Astrocyte (in vitro differentiated cells and primary cell): Measurements from ENCODE around the gene MN1. TPM values are rescaled to one million over a fixed set of nuclear protein-coding genes. Genes with fewer than 3 reads are reported as not detected.
A peak's percentile ranks its signal among the peaks of the same experiment; 100 is the strongest.

ENCODE experiments used
- DNase-seq: peaks from one replicate; pipeline ENCODE4 v3.0.0-alpha.2; 2010; ENCODE audit warnings: low read depth
- FAIRE-seq: peaks from 2 replicates; lab custom pipeline; 2011; peaks lifted over from hg19 to GRCh38; lab: Jason Lieb, UNC
- H2AFZ ChIP-seq: 2 replicates; pipeline ENCODE4 v1.6.0; 2012; ENCODE audit warnings: low read depth, low read length, inconsistent platforms
- H3K27ac ChIP-seq: 2 replicates; pipeline ENCODE4 v1.5.1; 2011; ENCODE audit warnings: low read depth, low read length, inconsistent platforms
- H3K27me3 ChIP-seq: 2 replicates; pipeline ENCODE4 v1.6.0; 2011; ENCODE audit warnings: low read length, inconsistent platforms; ENCODE audit not compliant: insufficient read depth
- H3K36me3 ChIP-seq: 2 replicates; pipeline ENCODE4 v1.5.1; 2011; ENCODE audit warnings: low read length, inconsistent platforms; ENCODE audit not compliant: insufficient read depth
- H3K4me1 ChIP-seq: 2 replicates; pipeline ENCODE4 v1.5.1; 2011; ENCODE audit warnings: low read length, inconsistent platforms; ENCODE audit not compliant: insufficient read depth
- H3K4me2 ChIP-seq: 2 replicates; pipeline ENCODE4 v1.6.0; 2012; ENCODE audit warnings: low read length, inconsistent platforms
- H3K4me3 ChIP-seq: 2 replicates; pipeline ENCODE4 v1.5.1; 2011; ENCODE audit warnings: low read depth, mild to moderate bottlenecking, low read length, inconsistent platforms; ENCODE audit not compliant: insufficient read depth
- H3K79me2 ChIP-seq: 2 replicates; pipeline ENCODE4 v1.6.0; 2012; ENCODE audit warnings: mild to moderate bottlenecking, low read length, inconsistent platforms; ENCODE audit not compliant: insufficient read depth
- H3K9ac ChIP-seq: 2 replicates; pipeline ENCODE4 v1.6.0; 2012; ENCODE audit warnings: mild to moderate bottlenecking, low read length, inconsistent platforms
- H3K9me3 ChIP-seq: 2 replicates; pipeline ENCODE4 v1.5.1; 2012; ENCODE audit warnings: low read depth, mild to moderate bottlenecking, low read length, inconsistent platforms; ENCODE audit not compliant: insufficient read depth
- H4K20me1 ChIP-seq: 2 replicates; pipeline ENCODE4 v1.6.0; 2012; ENCODE audit warnings: low read length, inconsistent platforms; ENCODE audit not compliant: insufficient read depth
- H3K27ac Mint-ChIP-seq: one replicate; pipeline ENCODE4 v1.8.0; 2021; ENCODE audit warnings: mild to moderate bottlenecking, mixed read lengths; ENCODE audit not compliant: unreplicated experiment
- H3K27me3 Mint-ChIP-seq: one replicate; pipeline ENCODE4 v1.8.0; 2021; ENCODE audit warnings: low read depth, mixed read lengths; ENCODE audit not compliant: unreplicated experiment
- H3K36me3 Mint-ChIP-seq: one replicate; pipeline ENCODE4 v1.8.0; 2021; ENCODE audit warnings: low read depth, mixed read lengths; ENCODE audit not compliant: unreplicated experiment
- H3K4me1 Mint-ChIP-seq: one replicate; pipeline ENCODE4 v1.8.0; 2021; ENCODE audit warnings: low read depth, mixed read lengths; ENCODE audit not compliant: unreplicated experiment
- H3K4me3 Mint-ChIP-seq: one replicate; pipeline ENCODE4 v1.8.0; 2021; ENCODE audit warnings: mild to moderate bottlenecking, moderate library complexity, mixed read lengths; ENCODE audit not compliant: unreplicated experiment
- H3K9me3 Mint-ChIP-seq: one replicate; pipeline ENCODE4 v1.8.0; 2021; ENCODE audit warnings: mild to moderate bottlenecking, mixed read lengths; ENCODE audit not compliant: unreplicated experiment
- CTCF ChIP-seq: IDR thresholded peaks from 2 replicates; pipeline ENCODE4 v1.5.1; 2011; ENCODE audit warnings: low read depth, mild to moderate bottlenecking, inconsistent platforms, low read length, moderate library complexity; ENCODE audit not compliant: insufficient read depth
- EZH2 ChIP-seq: IDR thresholded peaks from 2 replicates; pipeline ENCODE4 v1.6.1; 2012; ENCODE audit warnings: mild to moderate bottlenecking, low read length, inconsistent platforms; ENCODE audit not compliant: insufficient read depth
- total RNA-seq: library from RNA; stranded (reverse); gene quantifications from 2 replicates; pipeline ENCODE4 v1.2.1, GENCODE V29; 2021

MN1 gene
- total RNA-seq, 1 donor from 2014 or later, result 98.6 TPM

GRCh38 chr22:27719036-27719347 lies 82.6 kb downstream of the MN1 start:
- H3K4me3 Mint-ChIP-seq, result no peak overlapping the region
- H4K20me1 ChIP-seq, result no peaks in the 10 kb centered on the region
- H2AFZ ChIP-seq, result no peak overlapping the region
- peak overlapping the region; percentile 68 for H3K27ac Mint-ChIP-seq
- FAIRE-seq (no peak), DNase-seq (no peak)
- H3K9me3 ChIP-seq, result peaks cover 3% of the 10 kb centered on the region
- peaks cover 12% of the 10 kb centered on the region for H3K4me1 ChIP-seq
- peaks cover 1% of the 10 kb centered on the region for H3K36me3 Mint-ChIP-seq
- H3K4me3 ChIP-seq, result no peak overlapping the region
- no peaks in the 10 kb centered on the region for H3K27me3 ChIP-seq
- no peak overlapping the region for H3K27ac ChIP-seq
- H3K4me2 ChIP-seq, result no peak overlapping the region
- no peak for TF ChIP-seq CTCF
- TF ChIP-seq EZH2, result no peak
- no peak overlapping the region for H3K9ac ChIP-seq
- H3K27me3 Mint-ChIP-seq, result no peaks in the 10 kb centered on the region
- H3K79me2 ChIP-seq, result no peaks in the 10 kb centered on the region
- H3K36me3 ChIP-seq, result no peaks in the 10 kb centered on the region
- peaks cover 3% of the 10 kb centered on the region for H3K9me3 Mint-ChIP-seq
- peaks cover 11% of the 10 kb centered on the region for H3K4me1 Mint-ChIP-seq

- Histone ChIP-seq H3K4me2 (peak overlapping the region; percentile 79), H3K4me3 (peak overlapping the region; percentile 18), H3K36me3 (no peaks in the 10 kb centered on the region), H3K79me2 (no peaks in the 10 kb centered on the region), H3K9me3 (peaks cover 3% of the 10 kb centered on the region), H3K27ac (peak overlapping the region; percentile 86), H3K27me3 (no peaks in the 10 kb centered on the region), H4K20me1 (no peaks in the 10 kb centered on the region), H2AFZ (peak overlapping the region; percentile 79), H3K4me1 (peaks cover 12% of the 10 kb centered on the region), H3K9ac (peak overlapping the region; percentile 70)
- TF ChIP-seq CTCF (no peak), EZH2 (no peak)
- peaks cover 1% of the 10 kb centered on the region for H3K36me3 Mint-ChIP-seq
- H3K4me3 Mint-ChIP-seq, result no peak overlapping the region
- peak; percentile 97 for DNase-seq
- peak overlapping the region; percentile 68 for H3K27ac Mint-ChIP-seq
- peak; percentile 99 for FAIRE-seq
- no peaks in the 10 kb centered on the region for H3K27me3 Mint-ChIP-seq
- no peaks in the 10 kb centered on the region for H3K9me3 Mint-ChIP-seq
- peaks cover 13% of the 10 kb centered on the region for H3K4me1 Mint-ChIP-seq
Measured at GRCh38 chr22:27718186-27719035, 83.1 kb downstream of the MN1 start.

GRCh38 chr22:27717094-27717493 lies 84.5 kb downstream of the MN1 start:
- Histone ChIP-seq H3K4me3 (no peak overlapping the region), H3K4me1 (peaks cover 12% of the 10 kb centered on the region), H3K4me2 (no peak overlapping the region), H3K79me2 (no peaks in the 10 kb centered on the region), H3K36me3 (no peaks in the 10 kb centered on the region), H3K27me3 (no peaks in the 10 kb centered on the region), H4K20me1 (no peaks in the 10 kb centered on the region), H3K9ac (no peak overlapping the region), H3K27ac (no peak overlapping the region), H2AFZ (no peak overlapping the region), H3K9me3 (peaks cover 3% of the 10 kb centered on the region)
- Mint-ChIP-seq H3K27ac (no peak overlapping the region), H3K9me3 (no peaks in the 10 kb centered on the region), H3K4me3 (no peak overlapping the region), H3K4me1 (peaks cover 16% of the 10 kb centered on the region), H3K27me3 (no peaks in the 10 kb centered on the region), H3K36me3 (no peaks in the 10 kb centered on the region)
- TF ChIP-seq CTCF (no peak), EZH2 (no peak)
- DNase-seq, result no peak
- no peak for FAIRE-seq
